Activated T-helper 17 cell treated with anti-CD3 and anti-CD28 coated beads, Interleukin-2, amount 50 U/mL, for 72 hours (primary cell): ENCODE data around the gene FITM1. TPM values are rescaled to one million over a fixed set of nuclear protein-coding genes. Genes with fewer than 3 reads are reported as not detected.
A peak's percentile ranks its signal among the peaks of the same experiment; 100 is the strongest.

Experiments
- ATAC-seq: fragments of 150-1000 bp; cut with Tn5 transposase; replicated peaks from 2 replicates; pipeline ENCODE4 v1.10.0; 2021; ENCODE audit warnings: mild to moderate bottlenecking, moderate library complexity
- H3K27ac Mint-ChIP-seq: one replicate; pipeline ENCODE4 v1.8.0; 2022; ENCODE audit warnings: mixed read lengths
- H3K27me3 Mint-ChIP-seq: one replicate; pipeline ENCODE4 v1.8.0; 2022; ENCODE audit warnings: mixed read lengths
- H3K36me3 Mint-ChIP-seq: one replicate; pipeline ENCODE4 v1.8.0; 2022; ENCODE audit warnings: low read depth, mild to moderate bottlenecking, mixed read lengths
- H3K4me1 Mint-ChIP-seq: one replicate; pipeline ENCODE4 v1.8.0; 2022; ENCODE audit warnings: mixed read lengths
- H3K4me3 Mint-ChIP-seq: one replicate; pipeline ENCODE4 v1.8.0; 2022; ENCODE audit warnings: mild to moderate bottlenecking, mixed read lengths
- H3K9me3 Mint-ChIP-seq: one replicate; pipeline ENCODE4 v1.8.0; 2022; ENCODE audit warnings: mixed read lengths
- total RNA-seq, 2 donors: library from RNA; stranded (reverse); gene quantifications; one replicate each; pipeline ENCODE4 v1.2.3, GENCODE V29; 2022

Gene FITM1
- total RNA-seq, 2 donors from 2014 or later, result 0.58 TPM; not detected in 1

DNA sequence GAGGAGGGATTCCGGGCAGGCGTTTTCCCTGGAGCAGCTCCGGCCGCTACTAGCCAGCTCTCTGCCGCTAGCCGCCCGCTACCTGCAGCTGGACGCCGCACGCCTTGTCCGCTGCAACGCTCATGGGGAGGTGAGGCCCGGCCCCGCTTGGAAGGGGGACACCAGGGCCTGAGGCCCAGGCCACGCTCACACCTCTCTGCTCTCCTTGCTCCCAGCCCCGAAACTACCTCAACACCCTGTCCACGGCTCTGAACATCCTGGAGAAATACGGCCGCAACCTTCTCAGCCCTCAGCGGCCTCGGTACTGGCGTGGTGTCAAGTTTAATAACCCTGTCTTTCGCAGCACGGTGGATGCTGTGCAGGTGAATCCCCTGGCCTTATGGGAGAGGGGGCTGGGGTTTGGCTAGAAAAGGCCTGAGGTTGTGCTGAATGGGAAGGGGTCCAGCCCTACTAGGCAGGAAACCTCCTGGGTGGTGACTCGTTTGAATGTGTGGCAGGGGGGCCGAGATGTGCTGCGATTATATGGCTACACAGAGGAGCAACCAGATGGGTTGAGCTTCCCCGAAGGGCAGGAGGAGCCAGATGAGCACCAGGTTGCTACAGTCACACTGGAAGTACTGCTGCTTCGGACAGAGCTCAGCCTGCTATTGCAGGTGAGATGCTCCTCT, 17.4 kb downstream of the FITM1 start:
- no peaks in the 10 kb centered on the region for H3K27me3 Mint-ChIP-seq
- ATAC-seq, result no peak
- H3K36me3 Mint-ChIP-seq, result peaks cover 85% of the 10 kb centered on the region
- peak overlapping the region; percentile 85 for H3K27ac Mint-ChIP-seq
- H3K9me3 Mint-ChIP-seq, result no peaks in the 10 kb centered on the region
- H3K4me1 Mint-ChIP-seq, result peaks cover 38% of the 10 kb centered on the region
- H3K4me3 Mint-ChIP-seq, result peak overlapping the region; percentile 91

DNA sequence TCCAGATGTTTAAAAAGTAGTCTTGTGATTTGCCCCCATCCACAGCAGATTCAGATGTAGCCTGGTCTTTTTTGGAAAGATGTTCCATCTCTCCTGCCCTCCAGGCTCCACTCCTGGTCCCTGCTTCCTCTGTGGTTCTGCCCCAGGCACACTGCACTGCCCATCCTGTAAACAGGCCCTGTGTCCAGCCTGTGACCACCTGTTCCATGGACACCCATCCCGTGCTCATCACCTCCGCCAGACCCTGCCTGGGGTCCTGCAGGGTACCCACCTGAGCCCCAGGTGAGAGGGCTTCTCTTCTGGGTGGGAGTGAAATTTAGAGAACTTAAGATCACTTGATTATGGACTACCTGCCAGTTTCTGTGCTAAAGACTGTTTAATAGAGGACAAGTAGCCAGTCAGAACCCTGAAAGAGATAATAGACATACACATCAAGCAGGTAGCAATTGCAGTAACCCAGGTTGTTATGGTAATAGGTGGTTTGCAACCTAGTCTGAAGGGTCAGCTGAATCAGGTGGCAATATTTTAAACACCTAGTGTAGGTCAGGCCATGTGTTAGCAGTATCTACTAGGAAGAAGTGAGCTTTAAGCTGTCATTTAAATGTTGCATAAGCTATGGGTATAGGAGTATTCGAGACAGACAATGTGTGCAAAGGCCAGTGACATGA, 19.0 kb downstream of the FITM1 start:
- H3K27me3 Mint-ChIP-seq, result no peaks in the 10 kb centered on the region
- peak overlapping the region; percentile 91 for H3K4me3 Mint-ChIP-seq
- no peak for ATAC-seq
- no peaks in the 10 kb centered on the region for H3K9me3 Mint-ChIP-seq
- H3K36me3 Mint-ChIP-seq, result peaks cover 78% of the 10 kb centered on the region
- H3K4me1 Mint-ChIP-seq, result peaks cover 26% of the 10 kb centered on the region
- peak overlapping the region; percentile 85 for H3K27ac Mint-ChIP-seq

- H3K27ac Mint-ChIP-seq, result no peak overlapping the region
- no peak for ATAC-seq
- peaks cover 23% of the 10 kb centered on the region for H3K4me1 Mint-ChIP-seq
- H3K27me3 Mint-ChIP-seq, result no peaks in the 10 kb centered on the region
- H3K36me3 Mint-ChIP-seq, result peaks cover 78% of the 10 kb centered on the region
- H3K4me3 Mint-ChIP-seq, result no peak overlapping the region
- H3K9me3 Mint-ChIP-seq, result no peaks in the 10 kb centered on the region
Observed at GRCh38 chr14:24150061-24150460, 19.6 kb downstream of the FITM1 start.

GRCh38 chr14:24150567-24150966, 20.1 kb downstream of the FITM1 start:
- H3K27me3 Mint-ChIP-seq, result no peaks in the 10 kb centered on the region
- no peak overlapping the region for H3K4me3 Mint-ChIP-seq
- peaks cover 18% of the 10 kb centered on the region for H3K4me1 Mint-ChIP-seq
- no peaks in the 10 kb centered on the region for H3K9me3 Mint-ChIP-seq
- H3K36me3 Mint-ChIP-seq, result peaks cover 78% of the 10 kb centered on the region
- H3K27ac Mint-ChIP-seq, result no peak overlapping the region
- no peak for ATAC-seq

- H3K9me3 Mint-ChIP-seq, result no peaks in the 10 kb centered on the region
- H3K36me3 Mint-ChIP-seq, result peaks cover 78% of the 10 kb centered on the region
- no peaks in the 10 kb centered on the region for H3K27me3 Mint-ChIP-seq
- peaks cover 15% of the 10 kb centered on the region for H3K4me1 Mint-ChIP-seq
- no peak overlapping the region for H3K4me3 Mint-ChIP-seq
- H3K27ac Mint-ChIP-seq, result no peak overlapping the region
- ATAC-seq, result no peak
Observed at GRCh38 chr14:24150993-24151392, 20.5 kb downstream of the FITM1 start.

GRCh38 chr14:24151404-24152080, 21.1 kb downstream of the FITM1 start:
- Mint-ChIP-seq H3K9me3 (no peaks in the 10 kb centered on the region), H3K4me3 (no peak overlapping the region), H3K27me3 (no peaks in the 10 kb centered on the region), H3K36me3 (peaks cover 78% of the 10 kb centered on the region), H3K4me1 (peaks cover 15% of the 10 kb centered on the region), H3K27ac (no peak overlapping the region)
- ATAC-seq, result no peak

DNA sequence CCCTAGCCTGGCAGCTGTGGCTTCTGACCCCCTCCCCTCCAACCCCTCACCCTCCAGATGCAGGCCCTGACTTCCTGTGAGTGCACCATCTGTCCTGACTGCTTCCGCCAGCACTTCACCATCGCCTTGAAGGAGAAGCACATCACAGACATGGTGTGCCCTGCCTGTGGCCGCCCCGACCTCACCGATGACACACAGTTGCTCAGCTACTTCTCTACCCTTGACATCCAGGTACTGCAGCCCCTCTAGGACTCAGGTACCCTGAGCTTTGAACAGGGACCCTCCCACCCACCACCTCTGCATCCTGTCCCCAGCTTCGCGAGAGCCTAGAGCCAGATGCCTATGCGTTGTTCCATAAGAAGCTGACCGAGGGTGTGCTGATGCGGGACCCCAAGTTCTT, 24.6 kb downstream of the FITM1 start:
- Mint-ChIP-seq H3K36me3 (peaks cover 93% of the 10 kb centered on the region), H3K27ac (peak overlapping the region; percentile 58), H3K27me3 (no peaks in the 10 kb centered on the region), H3K4me3 (no peak overlapping the region), H3K4me1 (no peaks in the 10 kb centered on the region), H3K9me3 (no peaks in the 10 kb centered on the region)
- ATAC-seq, result no peak

DNA sequence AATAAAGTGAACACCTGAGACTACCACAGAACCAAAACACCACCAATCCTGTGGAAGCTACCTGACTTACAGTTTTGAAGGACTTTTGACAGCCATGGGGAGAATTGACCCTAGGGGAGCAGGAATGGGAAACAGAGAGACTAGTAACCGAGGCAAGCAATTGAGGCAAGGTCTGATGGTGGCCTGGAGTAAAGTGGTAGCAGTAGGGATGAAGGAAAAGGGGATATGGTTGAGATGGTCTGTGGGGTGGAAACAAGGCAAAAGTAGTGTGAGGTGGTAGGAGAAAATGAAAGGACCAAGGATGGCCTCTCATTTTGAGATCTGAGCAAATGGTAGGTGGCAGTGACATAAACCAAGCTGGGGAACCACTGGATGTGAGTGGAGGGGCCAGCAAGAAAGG, 26.4 kb downstream of the FITM1 start:
- Mint-ChIP-seq H3K36me3 (peaks cover 93% of the 10 kb centered on the region), H3K4me1 (peaks cover 5% of the 10 kb centered on the region), H3K9me3 (no peaks in the 10 kb centered on the region), H3K27ac (peak overlapping the region; percentile 67), H3K4me3 (no peak overlapping the region), H3K27me3 (no peaks in the 10 kb centered on the region)
- ATAC-seq, result no peak

- no peaks in the 10 kb centered on the region for H3K9me3 Mint-ChIP-seq
- ATAC-seq, result no peak
- peaks cover 93% of the 10 kb centered on the region for H3K36me3 Mint-ChIP-seq
- no peaks in the 10 kb centered on the region for H3K27me3 Mint-ChIP-seq
- peak overlapping the region; percentile 67 for H3K27ac Mint-ChIP-seq
- peaks cover 10% of the 10 kb centered on the region for H3K4me1 Mint-ChIP-seq
- no peak overlapping the region for H3K4me3 Mint-ChIP-seq
Observed at GRCh38 chr14:24157331-24157730, 26.9 kb downstream of the FITM1 start.

DNA sequence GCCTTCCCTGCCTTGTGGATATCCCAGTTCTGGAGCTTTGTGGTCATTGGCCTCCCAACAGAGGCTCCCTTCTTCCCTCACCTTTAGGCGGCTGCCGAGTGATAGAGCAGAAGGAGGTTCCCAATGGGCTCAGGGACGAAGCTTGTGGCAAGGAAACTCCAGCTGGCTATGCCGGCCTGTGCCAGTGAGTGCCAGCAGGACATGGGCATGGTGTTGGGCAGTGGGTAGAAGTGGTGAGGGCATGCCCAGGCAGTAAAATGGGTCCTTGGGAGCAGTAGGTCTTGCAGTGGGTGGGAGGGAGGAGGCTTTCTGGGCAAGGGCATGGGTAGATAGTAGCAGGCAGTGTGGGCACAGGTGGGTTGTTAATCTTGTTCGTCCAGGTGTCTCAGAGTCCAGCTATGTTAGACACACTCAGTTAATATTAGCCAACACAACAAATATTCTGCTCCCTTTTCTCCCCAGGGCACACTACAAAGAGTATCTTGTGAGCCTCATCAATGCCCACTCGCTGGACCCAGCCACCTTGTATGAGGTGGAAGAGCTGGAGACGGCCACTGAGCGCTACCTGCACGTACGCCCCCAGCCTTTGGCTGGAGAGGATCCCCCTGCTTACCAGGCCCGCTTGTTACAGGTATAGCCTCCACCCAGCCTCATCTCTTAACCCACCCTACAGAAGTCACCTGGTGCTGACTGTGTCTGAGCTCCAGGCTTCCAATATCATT, 29.5 kb downstream of the FITM1 start:
- ATAC-seq, result no peak
- no peaks in the 10 kb centered on the region for H3K9me3 Mint-ChIP-seq
- peaks cover 100% of the 10 kb centered on the region for H3K36me3 Mint-ChIP-seq
- H3K4me1 Mint-ChIP-seq, result peaks cover 20% of the 10 kb centered on the region
- H3K27ac Mint-ChIP-seq, result peak overlapping the region; percentile 99
- H3K4me3 Mint-ChIP-seq, result no peak overlapping the region
- no peaks in the 10 kb centered on the region for H3K27me3 Mint-ChIP-seq

- Mint-ChIP-seq H3K27me3 (no peaks in the 10 kb centered on the region), H3K4me1 (peaks cover 24% of the 10 kb centered on the region), H3K9me3 (no peaks in the 10 kb centered on the region), H3K27ac (peak overlapping the region; percentile 99), H3K36me3 (peaks cover 100% of the 10 kb centered on the region), H3K4me3 (peak overlapping the region; percentile 98)
- no peak for ATAC-seq
Observed at GRCh38 chr14:24160499-24160849, 30.0 kb downstream of the FITM1 start.

GRCh38 chr14:24160850-24161804, 30.7 kb downstream of the FITM1 start, which contains the start of gene IRF9:
IRF9 (plus strand) TSS chr14:24161265; CDS start chr14:24162145, 880 bp downstream.
- peak within 1 kb of the TSS; percentile 99 for H3K27ac Mint-ChIP-seq
- peak; percentile 92 for ATAC-seq
- H3K4me1 Mint-ChIP-seq, result peaks cover 24% of the 10 kb centered on the region
- H3K4me3 Mint-ChIP-seq, result peak within 1 kb of the TSS; percentile 98
- no peaks in the 10 kb centered on the region for H3K9me3 Mint-ChIP-seq
- no peaks in the 10 kb centered on the region for H3K27me3 Mint-ChIP-seq
- peaks cover 100% of the 10 kb centered on the region for H3K36me3 Mint-ChIP-seq

DNA sequence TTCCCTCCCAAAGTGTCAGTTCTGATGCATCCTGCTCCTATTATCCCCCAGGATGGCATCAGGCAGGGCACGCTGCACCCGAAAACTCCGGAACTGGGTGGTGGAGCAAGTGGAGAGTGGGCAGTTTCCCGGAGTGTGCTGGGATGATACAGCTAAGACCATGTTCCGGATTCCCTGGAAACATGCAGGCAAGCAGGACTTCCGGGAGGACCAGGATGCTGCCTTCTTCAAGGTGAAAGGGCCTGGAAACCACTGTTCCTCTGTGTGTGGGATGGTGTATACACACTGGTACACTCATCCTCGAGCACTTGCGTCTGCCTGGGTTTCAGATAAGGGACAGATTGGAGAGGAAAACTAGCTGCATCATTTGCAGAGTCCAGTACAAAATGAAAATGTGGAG, 31.6 kb downstream of the FITM1 start:
- Mint-ChIP-seq H3K27me3 (no peaks in the 10 kb centered on the region), H3K4me3 (peak overlapping the region; percentile 98), H3K4me1 (peaks cover 24% of the 10 kb centered on the region), H3K36me3 (peaks cover 100% of the 10 kb centered on the region), H3K27ac (peak overlapping the region; percentile 99), H3K9me3 (no peaks in the 10 kb centered on the region)
- ATAC-seq, result peak; percentile 39
